HG03460 (cell line): Measurements from ENCODE around the gene TFG.

Experiments used
- ATAC-seq: cut with Tn5 transposase; IDR thresholded peaks from one replicate; pipeline ENCODE4 v1.9.1; 2021; ENCODE audit not compliant: unreplicated experiment

Gene TFG

DNA sequence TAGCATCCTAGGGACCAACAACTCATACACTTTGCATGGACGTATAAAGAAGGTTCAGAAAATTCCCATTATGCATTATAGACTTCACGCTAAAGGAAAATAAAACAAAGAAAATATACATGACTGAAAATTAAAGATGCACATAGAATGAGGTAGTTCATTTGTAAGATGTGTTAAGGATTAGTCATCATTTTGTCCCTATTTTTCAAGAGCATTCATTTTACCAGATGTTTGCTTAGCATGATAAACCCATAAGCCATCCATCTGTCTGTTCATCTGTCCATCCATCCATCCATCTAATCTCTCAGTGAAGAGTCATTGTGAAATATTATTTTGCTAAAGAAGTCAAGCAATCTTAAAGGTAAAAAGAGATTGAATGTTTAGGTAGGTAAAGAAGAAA, 80.3 kb downstream of the TFG start:
- ATAC-seq: no peak

DNA sequence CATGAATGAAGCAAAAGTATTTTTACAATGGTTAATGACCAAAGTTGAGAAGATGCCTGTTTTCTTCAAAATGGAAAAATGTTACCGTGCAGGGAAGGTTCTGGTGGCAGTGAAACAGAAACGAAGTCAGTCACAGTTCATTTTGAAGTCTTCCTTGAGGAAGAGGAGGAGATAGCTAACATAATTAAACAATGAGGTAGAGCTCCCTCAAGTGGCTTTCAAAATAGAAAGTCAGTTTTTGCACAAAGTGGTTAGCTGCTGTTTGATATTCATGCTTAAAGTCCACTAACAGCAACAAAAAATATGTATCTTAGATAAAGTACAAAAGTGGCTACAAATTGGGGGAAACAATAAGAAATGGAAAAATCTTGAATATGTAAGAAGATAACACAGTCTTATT, 87.3 kb downstream of the TFG start:
- ATAC-seq: no peak

DNA sequence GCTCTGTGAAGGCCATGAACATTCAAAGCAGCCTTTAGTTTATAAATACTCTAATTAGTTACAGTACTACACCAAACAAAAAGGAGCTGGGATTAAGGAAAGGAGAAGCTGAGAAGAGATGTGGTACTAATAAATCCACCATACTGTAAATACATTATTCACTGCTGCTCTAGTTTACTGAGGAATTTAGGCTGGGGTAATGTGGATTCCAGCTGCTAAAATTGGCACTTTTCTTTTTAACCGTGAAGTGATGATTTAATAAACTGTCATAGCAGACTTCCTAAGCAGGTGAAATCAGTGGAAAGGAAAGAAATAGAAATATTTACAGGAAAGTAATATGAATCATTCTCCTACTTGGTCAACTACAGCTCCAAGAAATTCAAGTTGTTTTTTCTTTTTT, 88.7 kb downstream of the TFG start:
- ATAC-seq: no peak
